DMS 273 treated with DMSO at 0.1 percent for 48 hours (cell line): ENCODE data around the gene TCAIM.
"Not testable (repeated sequence)": the region's sequence is repeated elsewhere in the genome, so short reads cannot be mapped to it uniquely, and the experiment has no call there.

Experiments
- DNase-seq: peaks from one replicate; lab custom pipeline; 2025; lab: John Stamatoyannopoulos, UW

The TCAIM gene

GRCh38 chr3:44416031-44417030 is 77.8 kb downstream of the TCAIM start:
- no peak for DNase-seq

DNA sequence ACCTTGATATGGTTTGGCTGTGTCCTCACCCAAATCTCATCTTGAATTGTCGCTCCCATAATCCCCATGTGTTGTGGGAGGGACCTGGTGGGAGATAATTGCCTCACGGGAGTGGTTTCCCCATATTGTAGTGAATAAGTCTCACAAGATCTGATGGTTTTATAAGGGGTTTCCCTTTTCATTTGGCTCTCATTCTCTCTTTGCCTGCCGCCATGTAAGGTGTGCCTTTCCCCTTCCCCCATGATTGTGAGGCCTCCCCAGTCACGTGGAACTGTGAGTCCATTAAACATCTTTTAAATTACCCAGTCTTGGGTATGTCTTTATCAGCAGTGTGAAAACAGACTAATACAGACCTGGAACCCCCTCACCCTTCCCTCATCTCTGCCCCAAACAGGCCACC is 79.6 kb downstream of the TCAIM start:
- not testable (repeated sequence) for DNase-seq

- DNase-seq: no peak
These were observed 80.0 kb downstream of the TCAIM start for GRCh38 chr3:44418549-44418948.

- no peak for DNase-seq
These were observed 80.8 kb downstream of the TCAIM start for GRCh38 chr3:44419116-44419922.

DNA sequence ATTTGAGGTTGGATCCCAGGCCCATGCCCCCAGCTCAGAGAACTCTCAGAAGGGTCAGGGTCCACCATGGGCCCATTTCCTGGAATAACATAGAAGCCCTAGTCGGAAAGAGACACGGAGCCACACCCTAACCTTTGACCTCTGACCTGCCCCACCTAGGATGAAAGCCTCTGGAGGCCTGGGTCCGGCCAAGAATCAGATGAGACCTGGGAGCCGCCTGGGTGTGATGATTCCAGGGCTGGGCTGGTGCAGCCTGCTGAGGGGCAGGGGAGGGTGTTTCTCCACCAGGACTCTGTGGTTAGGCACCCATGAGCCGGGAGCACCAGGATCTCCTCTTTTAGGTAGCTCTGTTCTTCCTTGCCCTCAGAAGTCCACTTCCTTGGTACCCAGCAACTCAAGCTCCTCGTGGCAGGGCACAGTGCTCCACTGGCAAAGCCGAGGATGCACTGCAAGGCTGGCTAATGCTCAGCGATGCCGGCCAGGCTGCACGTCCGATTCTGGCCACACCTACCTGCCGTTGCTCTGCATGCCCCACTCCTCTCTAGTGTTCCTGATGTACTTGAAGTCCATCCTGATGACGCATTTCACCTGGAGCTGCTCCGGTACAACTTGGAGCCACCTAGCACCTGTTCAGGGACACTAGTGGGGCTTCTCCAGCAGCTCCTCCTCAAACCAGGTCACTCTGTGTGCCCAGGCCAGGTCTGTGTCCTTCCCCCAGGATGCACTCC is 81.5 kb downstream of the TCAIM start:
- no peak for DNase-seq

- DNase-seq: no peak
These were observed 82.1 kb downstream of the TCAIM start for GRCh38 chr3:44420676-44421075.

DNA sequence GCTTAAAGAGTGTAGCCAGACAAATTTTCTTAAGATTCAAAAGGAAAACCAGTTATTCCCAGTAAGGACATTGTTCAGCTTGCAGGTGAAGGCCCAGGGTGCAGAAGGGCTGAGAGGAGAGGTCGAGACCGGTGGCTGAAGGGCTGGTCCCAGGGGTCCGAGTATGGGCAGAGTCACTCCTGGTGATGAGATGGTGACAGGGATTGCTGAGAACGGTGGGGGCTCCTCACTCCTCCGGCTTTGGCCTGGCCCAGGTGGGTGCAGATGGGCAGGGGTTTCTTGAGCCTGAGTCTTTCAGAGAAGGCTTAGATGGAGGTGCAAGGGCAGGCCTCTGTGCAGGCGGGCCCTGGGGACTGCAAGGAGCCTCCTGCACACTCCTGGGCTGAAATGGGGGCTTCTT is 82.7 kb downstream of the TCAIM start:
- no peak for DNase-seq

GRCh38 chr3:44424758-44425157 is 86.2 kb downstream of the TCAIM start:
- no peak for DNase-seq

DNA sequence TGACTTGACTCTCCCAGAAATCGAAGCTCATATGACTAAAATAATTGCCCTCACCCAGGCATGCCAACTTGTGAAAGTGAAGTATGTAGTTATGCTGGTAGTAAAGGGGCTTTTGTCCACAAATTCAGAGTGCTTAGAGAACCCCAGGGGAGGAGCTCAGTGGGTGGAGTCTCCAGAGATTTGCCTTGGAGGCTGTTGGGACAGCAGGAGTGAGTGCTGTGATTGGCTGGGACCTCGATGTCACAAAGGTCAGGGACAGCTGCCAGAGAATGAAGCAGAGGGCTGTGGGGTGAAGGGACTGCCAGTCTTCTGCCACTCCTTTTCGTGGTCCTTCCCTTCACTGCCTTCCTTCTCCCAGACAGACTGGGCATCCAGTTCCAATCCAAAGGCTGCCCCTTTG is 89.1 kb downstream of the TCAIM start:
- no peak for DNase-seq

DNA sequence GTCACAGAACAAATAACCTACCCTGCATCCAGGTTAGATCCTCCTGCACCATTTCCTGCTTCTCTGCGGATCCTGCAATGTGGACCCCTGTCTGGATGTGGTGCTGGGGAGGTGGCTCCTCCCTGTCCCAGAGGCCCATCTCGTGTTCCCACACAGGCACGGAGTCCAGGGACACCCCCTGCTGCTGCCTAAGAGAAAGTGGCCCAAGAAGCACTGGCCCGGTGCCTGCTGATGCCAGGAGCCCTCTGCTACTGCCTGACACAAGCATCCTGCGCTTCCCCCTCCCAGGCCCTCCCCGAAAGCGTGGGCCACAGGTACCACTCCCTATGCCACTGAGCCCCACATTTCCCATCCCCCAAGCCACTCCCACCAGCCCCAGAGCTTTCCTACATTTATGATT is 90.3 kb downstream of the TCAIM start:
- no peak for DNase-seq

GRCh38 chr3:44429459-44429858 is 90.9 kb downstream of the TCAIM start:
- no peak for DNase-seq

- DNase-seq: no peak
These were observed 91.9 kb downstream of the TCAIM start for GRCh38 chr3:44430466-44430865.

DNA sequence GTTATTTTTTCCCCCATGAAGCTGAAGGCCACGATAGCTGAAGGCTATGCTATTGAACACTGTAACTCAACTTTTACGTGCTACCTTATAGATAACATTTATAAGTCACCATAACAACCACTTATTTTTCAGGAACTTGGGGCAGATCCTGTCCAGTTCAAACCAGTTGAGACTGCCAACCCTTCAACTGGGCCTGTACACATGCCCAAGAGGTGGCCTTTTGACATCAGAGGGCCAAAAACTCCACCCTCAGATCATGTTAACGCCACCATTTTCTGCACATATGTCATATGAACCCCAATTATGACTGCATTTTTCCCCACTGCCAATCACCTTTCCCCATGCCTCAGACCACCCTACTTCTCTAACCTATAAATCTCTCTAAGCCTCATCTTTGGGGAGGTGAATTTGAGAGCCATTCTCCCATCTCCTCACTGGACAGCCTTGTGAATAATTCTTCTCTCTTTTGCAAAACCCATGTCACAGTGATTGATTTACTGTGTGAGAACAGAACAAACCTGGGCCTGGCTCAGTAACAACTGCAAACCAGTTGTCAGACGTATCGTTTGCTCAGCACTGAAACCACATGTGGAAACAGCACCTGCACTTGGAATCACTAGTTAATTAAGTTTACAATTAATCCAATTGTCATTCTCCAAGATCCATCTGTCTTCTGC is 96.4 kb downstream of the TCAIM start:
- DNase-seq: no peak

- no peak for DNase-seq
These were observed 97.6 kb downstream of the TCAIM start for GRCh38 chr3:44436181-44436580.

GRCh38 chr3:44437800-44438199 is 99.2 kb downstream of the TCAIM start:
- no peak for DNase-seq

- no peak for DNase-seq
These were observed 101.1 kb downstream of the TCAIM start for GRCh38 chr3:44439499-44440295.

DNA sequence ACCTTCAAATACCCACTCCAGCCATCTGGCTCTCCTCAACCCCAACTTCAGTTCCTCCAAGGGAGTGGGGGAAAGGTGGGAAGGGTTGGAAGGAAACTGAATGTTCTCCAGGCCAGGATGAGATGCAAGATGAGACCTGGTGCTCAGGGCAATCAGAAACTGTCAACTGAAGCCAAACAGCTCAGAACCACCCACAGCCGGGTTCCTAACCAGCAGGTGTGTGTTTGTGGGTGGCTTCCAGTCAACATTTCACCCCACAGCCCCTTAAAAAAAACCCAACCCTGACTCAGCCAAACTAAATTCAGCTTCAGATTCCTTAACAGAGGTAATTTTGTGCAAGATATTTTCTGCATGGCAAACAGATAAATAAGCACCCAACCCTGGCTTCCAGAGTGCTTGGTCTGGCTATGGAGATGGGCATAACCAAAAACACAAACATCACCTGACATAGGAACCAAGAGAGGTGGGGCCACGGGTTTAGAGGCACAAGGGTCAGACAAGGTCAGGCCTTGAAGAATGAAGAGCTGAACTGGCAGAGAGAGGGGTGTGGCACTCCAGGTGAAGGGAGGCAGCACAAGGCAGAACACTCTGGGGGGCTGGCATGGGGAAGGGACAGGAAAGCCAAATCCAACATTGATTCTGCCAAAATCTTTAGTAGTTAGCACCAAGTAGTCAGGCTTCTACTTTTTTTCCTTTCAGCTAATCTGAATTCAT is 104.2 kb downstream of the TCAIM start:
- DNase-seq: no peak

- no peak for DNase-seq
These were observed 105.9 kb downstream of the TCAIM start for GRCh38 chr3:44444437-44444836.

DNA sequence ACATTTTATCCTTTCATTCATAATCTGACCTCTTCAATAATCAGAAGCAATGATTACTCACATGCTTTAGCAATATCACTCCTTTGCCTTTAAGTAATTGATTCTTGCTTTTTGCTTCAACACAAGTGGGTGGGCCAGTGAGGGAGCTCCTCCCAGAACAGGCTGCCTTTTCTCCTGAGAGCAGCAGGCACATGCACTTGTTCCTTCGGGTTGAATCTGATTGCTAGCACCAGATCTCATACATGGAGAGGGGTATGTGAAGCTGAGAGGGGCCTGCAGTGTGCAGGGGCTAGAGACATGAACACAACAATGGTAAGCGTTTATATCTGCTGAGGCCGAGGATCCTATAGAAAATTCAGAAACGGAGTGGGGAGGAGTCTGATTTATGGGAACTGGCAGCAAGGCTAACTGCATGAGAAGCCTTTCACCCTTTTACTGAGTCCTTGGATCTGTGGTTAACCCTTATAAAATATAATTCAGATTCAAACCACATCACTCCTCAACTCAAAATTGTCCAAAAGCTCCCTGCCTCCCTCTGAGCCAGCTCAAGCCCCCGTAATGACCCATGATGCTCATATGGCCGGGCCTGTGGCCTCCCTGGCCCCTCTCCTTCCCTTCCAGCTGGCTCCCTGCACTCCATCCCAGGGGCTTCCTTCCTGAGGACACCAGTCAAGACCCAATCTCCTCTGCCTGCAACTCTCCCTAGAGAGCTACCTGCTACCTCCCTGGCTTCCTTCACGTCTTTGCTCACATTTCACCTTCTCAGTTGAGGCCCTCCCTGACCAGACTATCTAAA is 106.5 kb downstream of the TCAIM start:
- no peak for DNase-seq
